Liver (tissue), 9 donors: Measurements from ENCODE around the gene LAMA5. TPM values are rescaled to one million over a fixed set of nuclear protein-coding genes. Genes with fewer than 3 reads are reported as not detected.

Experiments used
- DNase-seq: peaks from one replicate; pipeline ENCODE4 v3.0.0-alpha.2; 2017; ENCODE audit warnings: low spot score
- H3K27ac ChIP-seq, 2 donors: one replicate each; pipeline ENCODE4 v1.7.0; 2013; ENCODE audit warnings: inconsistent platforms in 2 of 2, low read length in 2 of 2, control low read depth in 1 of 2, low read depth in 1 of 2, mild to moderate bottlenecking in 1 of 2
- H3K27me3 ChIP-seq, 4 donors: one replicate each; pipeline versions ENCODE4 v1.6.1 to v1.7.0; 2013; ENCODE audit warnings: low read length in 3 of 4, inconsistent platforms in 1 of 4, mild to moderate bottlenecking in 1 of 4, moderate library complexity in 1 of 4; ENCODE audit not compliant: control insufficient read depth in 4 of 4, insufficient read depth in 4 of 4
- H3K36me3 ChIP-seq, 4 donors: one replicate each; pipeline versions ENCODE4 v1.6.1 to v1.7.0; 2013; ENCODE audit warnings: low read length in 3 of 4, mild to moderate bottlenecking in 3 of 4, low read depth in 1 of 4, moderate library complexity in 1 of 4; ENCODE audit not compliant: control insufficient read depth in 4 of 4, insufficient read depth in 3 of 4
- H3K4me1 ChIP-seq, 4 donors: one replicate each; pipeline versions ENCODE4 v1.6.1 to v1.7.0; 2013; ENCODE audit warnings: low read length in 3 of 4, mild to moderate bottlenecking in 3 of 4, moderate library complexity in 1 of 4; ENCODE audit not compliant: control insufficient read depth in 4 of 4, insufficient read depth in 4 of 4
- H3K4me3 ChIP-seq, 3 donors: one replicate each; pipeline versions ENCODE4 v1.6.1 to v1.7.0; 2013; ENCODE audit warnings: low read length in 3 of 3, control low read depth in 1 of 3, low read depth in 1 of 3, mild to moderate bottlenecking in 1 of 3
- H3K9ac ChIP-seq, 2 donors: one replicate each; pipeline ENCODE4 v1.7.0; 2013; ENCODE audit warnings: low read length in 2 of 2, mild to moderate bottlenecking in 2 of 2, moderate library complexity in 2 of 2, control low read depth in 1 of 2, low read depth in 1 of 2
- H3K9me3 ChIP-seq, 4 donors: one replicate each; pipeline versions ENCODE4 v1.6.1 to v1.7.0; 2013; ENCODE audit warnings: low read length in 3 of 4; ENCODE audit not compliant: control insufficient read depth in 4 of 4
- ATF3 ChIP-seq: IDR thresholded peaks from 2 replicates; pipeline ENCODE4 v1.6.1; 2016; ENCODE audit warnings: antibody characterized with exemption
- CTCF ChIP-seq: fragments of 150-350 bp; IDR thresholded peaks from 2 replicates; pipeline ENCODE4 v1.5.1; 2017; ENCODE audit warnings: improper control_type of control experiment, low read depth, low read length; ENCODE audit not compliant: missing input control
- EGR1 ChIP-seq, 2 donors: IDR thresholded peaks; 2 replicates each; pipeline ENCODE4 v1.6.1; 2016 to 2018; ENCODE audit warnings: antibody characterized with exemption in 2 of 2, low read depth in 2 of 2
- FOXA1 ChIP-seq: IDR thresholded peaks from 2 replicates; pipeline ENCODE4 v1.6.1; 2016; ENCODE audit warnings: antibody characterized with exemption
- FOXA2 ChIP-seq: IDR thresholded peaks from 2 replicates; pipeline ENCODE4 v1.6.1; 2016; ENCODE audit warnings: antibody characterized with exemption
- GABPA ChIP-seq, 2 donors: IDR thresholded peaks in 1 of 2; conservative IDR thresholded peaks in 1 of 2; 2 replicates each; pipeline ENCODE4 v1.6.1; 2016; ENCODE audit warnings: antibody characterized with exemption in 2 of 2, mild to moderate bottlenecking in 1 of 2, moderate library complexity in 1 of 2
- HNF4A ChIP-seq, 2 donors: conservative IDR thresholded peaks; 2 replicates each; pipeline ENCODE4 v1.6.1; 2016; ENCODE audit warnings: antibody characterized with exemption in 2 of 2, mild to moderate bottlenecking in 2 of 2
- HNF4G ChIP-seq: IDR thresholded peaks from 2 replicates; pipeline ENCODE4 v1.6.1; 2016; ENCODE audit warnings: antibody characterized with exemption
- JUND ChIP-seq, 2 donors: IDR thresholded peaks; 2 replicates each; pipeline ENCODE4 v1.6.1; 2016; ENCODE audit warnings: antibody characterized with exemption in 2 of 2
- NR2F2 ChIP-seq: IDR thresholded peaks from 2 replicates; pipeline ENCODE4 v1.6.1; 2016; ENCODE audit warnings: antibody characterized with exemption
- RAD21 ChIP-seq, 2 donors: IDR thresholded peaks; 2 replicates each; pipeline ENCODE4 v1.6.1; 2016; ENCODE audit warnings: antibody characterized with exemption in 2 of 2, mild to moderate bottlenecking in 2 of 2
- REST ChIP-seq: IDR thresholded peaks from 2 replicates; pipeline ENCODE4 v1.6.1; 2016; ENCODE audit warnings: antibody characterized with exemption, mild to moderate bottlenecking
- RXRA ChIP-seq, 2 donors: IDR thresholded peaks; 2 replicates each; pipeline ENCODE4 v1.6.1; 2017 to 2018; ENCODE audit warnings: antibody characterized with exemption in 2 of 2, mild to moderate bottlenecking in 1 of 2
- SP1 ChIP-seq: IDR thresholded peaks from 2 replicates; pipeline ENCODE4 v1.6.1; 2018; ENCODE audit warnings: antibody characterized with exemption, mild to moderate bottlenecking
- TAF1 ChIP-seq: conservative IDR thresholded peaks from 2 replicates; pipeline ENCODE4 v1.6.1; 2016; ENCODE audit warnings: antibody characterized with exemption, mild to moderate bottlenecking
- YY1 ChIP-seq: IDR thresholded peaks from 2 replicates; pipeline ENCODE4 v1.6.1; 2016; ENCODE audit warnings: antibody characterized with exemption, mild to moderate bottlenecking
- WGBS: extraction: QIAGEN DNeasy Blood & Tissue Kit; methylation state at CpG from one replicate; pipeline ENCODE4 v1.1.7; 2013; 5-methylcytosine and 5-hydroxymethylcytosine counted together
- polyA plus RNA-seq, 2 donors: library from polyadenylated mRNA; stranded (reverse) in 1 of 2; unstranded in 1 of 2; fragments of 200-250 nt in 1 of 2; fragments of >200 nt in 1 of 2; fragmentation: Nextera tagmentation in 1 of 2; extraction: Ambion mirVana in 1 of 2; gene quantifications; one replicate each; pipeline versions ENCODE4 v1.2.1 to v1.2.3, GENCODE V29; 2013 to 2015
- total RNA-seq, 2 donors: library from RNA; depleted of rRNA; stranded (reverse); fragments of >200 nt; gene quantifications; one replicate each; pipeline ENCODE4 v1.2.3, GENCODE V29; 2014
- TF ChIP-seq, protein P1 (sequence below): IDR thresholded peaks from 2 replicates; pipeline ENCODE4 v1.6.1; 2016; ENCODE audit warnings: antibody characterized with exemption
- TF ChIP-seq, protein P2 (sequence below): IDR thresholded peaks from 2 replicates; pipeline ENCODE4 v1.6.1; 2016; ENCODE audit warnings: antibody characterized with exemption
- donor health status: healthy.
- donor health status: healthy.
- donor health status: healthy.
- donor health status: healthy.
- donor health status: healthy.

Gene LAMA5
- total and polyA plus RNA-seq, 4 donors: 3.6 to 40.2 (median 13.7) TPM

DNA sequence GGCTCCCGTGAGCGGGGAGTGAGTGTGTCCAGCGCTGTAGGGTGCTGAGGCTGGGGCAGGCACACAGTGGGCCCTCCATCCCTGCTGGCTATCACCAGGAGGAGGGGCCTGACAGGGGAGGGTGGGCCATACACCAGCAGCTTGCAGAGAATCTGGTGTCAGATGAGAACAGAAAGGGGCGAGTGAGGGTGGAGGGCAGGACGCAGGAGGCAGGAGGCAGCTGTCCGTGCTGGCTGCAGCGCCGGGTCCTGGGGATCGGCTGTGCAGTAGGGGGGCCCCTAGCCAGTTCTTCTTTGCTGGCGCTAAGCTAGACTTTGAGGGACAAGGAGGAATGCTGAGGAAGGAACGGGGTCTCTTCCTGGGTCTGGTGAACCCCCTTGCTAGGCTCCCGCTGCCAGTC is 41.5 kb upstream of the LAMA5 start:
- Histone ChIP-seq H3K4me3 (no peak overlapping the region), H3K27ac (no peak overlapping the region), H3K4me1 (peaks cover 13 to 33% (median 20%) of the 10 kb centered on the region in 4 donors), H3K9me3 (no peaks in the 10 kb centered on the region), H3K36me3 (no peaks in the 10 kb centered on the region), H3K9ac (no peak overlapping the region), H3K27me3 (no peaks in the 10 kb centered on the region)
- no peak for DNase-seq
- 94% methylated on average over 12 of the region's 12 CpGs for WGBS
- TF ChIP-seq REST: no peak
- no peak for TF ChIP-seq NR2F2
- no peak for TF ChIP-seq CTCF
- TF ChIP-seq RXRA (IDR thresholded peaks at IDR 0.05): no peak
- TF ChIP-seq EGR1 (IDR thresholded peaks at IDR 0.05; ENCODE audit: low read depth in 2 of 2): no peak
- TF ChIP-seq HNF4G: no peak
- TF ChIP-seq RAD21 (IDR thresholded peaks at IDR 0.05): no peak
- TF ChIP-seq, protein P1, sequence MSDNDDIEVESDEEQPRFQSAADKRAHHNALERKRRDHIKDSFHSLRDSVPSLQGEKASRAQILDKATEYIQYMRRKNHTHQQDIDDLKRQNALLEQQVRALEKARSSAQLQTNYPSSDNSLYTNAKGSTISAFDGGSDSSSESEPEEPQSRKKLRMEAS: no peak
- TF ChIP-seq GABPA (IDR thresholded peaks at IDR 0.05 in 1 of 2, conservative IDR thresholded peaks at IDR 0.05 in 1 of 2): no peak
- no peak for TF ChIP-seq TAF1
- TF ChIP-seq SP1: no peak
- TF ChIP-seq FOXA2: no peak
- TF ChIP-seq HNF4A (conservative IDR thresholded peaks at IDR 0.05): no peak
- TF ChIP-seq YY1: no peak
- no peak for TF ChIP-seq JUND (IDR thresholded peaks at IDR 0.05)
- TF ChIP-seq FOXA1: no peak
- TF ChIP-seq, protein P2, sequence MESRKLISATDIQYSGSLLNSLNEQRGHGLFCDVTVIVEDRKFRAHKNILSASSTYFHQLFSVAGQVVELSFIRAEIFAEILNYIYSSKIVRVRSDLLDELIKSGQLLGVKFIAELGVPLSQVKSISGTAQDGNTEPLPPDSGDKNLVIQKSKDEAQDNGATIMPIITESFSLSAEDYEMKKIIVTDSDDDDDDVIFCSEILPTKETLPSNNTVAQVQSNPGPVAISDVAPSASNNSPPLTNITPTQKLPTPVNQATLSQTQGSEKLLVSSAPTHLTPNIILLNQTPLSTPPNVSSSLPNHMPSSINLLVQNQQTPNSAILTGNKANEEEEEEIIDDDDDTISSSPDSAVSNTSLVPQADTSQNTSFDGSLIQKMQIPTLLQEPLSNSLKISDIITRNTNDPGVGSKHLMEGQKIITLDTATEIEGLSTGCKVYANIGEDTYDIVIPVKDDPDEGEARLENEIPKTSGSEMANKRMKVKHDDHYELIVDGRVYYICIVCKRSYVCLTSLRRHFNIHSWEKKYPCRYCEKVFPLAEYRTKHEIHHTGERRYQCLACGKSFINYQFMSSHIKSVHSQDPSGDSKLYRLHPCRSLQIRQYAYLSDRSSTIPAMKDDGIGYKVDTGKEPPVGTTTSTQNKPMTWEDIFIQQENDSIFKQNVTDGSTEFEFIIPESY: no peak
- no peak for TF ChIP-seq ATF3
